Activated naive CD4-positive, alpha-beta T cell treated with anti-CD3 and anti-CD28 coated beads, Interleukin-2, amount 50 U/mL, for 72 hours (primary cell): Measurements from ENCODE around the gene TAOK1. TPM values are rescaled to one million over a fixed set of nuclear protein-coding genes. Genes with fewer than 3 reads are reported as not detected.
A peak's percentile ranks its signal among the peaks of the same experiment; 100 is the strongest.

Source experiments
- ATAC-seq, 2 donors: fragments of 150-1000 bp; cut with Tn5 transposase; 2 replicates each; pipeline ENCODE4 v1.10.0; 2021; ENCODE audit warnings: mild to moderate bottlenecking in 2 of 2, moderate library complexity in 2 of 2
- DNase-seq, 2 donors: peaks; one replicate each; pipeline ENCODE4 v3.0.0; 2021 to 2022; ENCODE audit warnings: low spot score in 2 of 2
- H3K27ac Mint-ChIP-seq, 2 donors: one replicate each; pipeline ENCODE4 v1.8.0; 2022; ENCODE audit warnings: mild to moderate bottlenecking in 2 of 2, mixed read lengths in 2 of 2
- H3K36me3 Mint-ChIP-seq, 2 donors: one replicate each; pipeline ENCODE4 v1.8.0; 2022; ENCODE audit warnings: mixed read lengths in 2 of 2
- H3K9me3 Mint-ChIP-seq, 2 donors: one replicate each; pipeline ENCODE4 v1.8.0; 2022; ENCODE audit warnings: mixed read lengths in 2 of 2
- total RNA-seq, 2 donors: library from RNA; stranded (reverse); gene quantifications; one replicate each; pipeline ENCODE4 v1.2.3, GENCODE V29; 2022

TAOK1 gene
- total RNA-seq, 2 donors from 2014 or later, result 31.6 to 37.9 TPM

- ATAC-seq (peak in 1 of 2 donors; percentile 9), DNase-seq (no peak)
- H3K27ac Mint-ChIP-seq, result peak overlapping the region in 1 of 2 donors; percentile 54
- H3K9me3 Mint-ChIP-seq, result no peaks in the 10 kb centered on the region
- peaks cover 7 to 10% of the 10 kb centered on the region in 2 donors for H3K36me3 Mint-ChIP-seq
These were observed 200.4 kb downstream of the TAOK1 start for GRCh38 chr17:29590411-29591145.

- ATAC-seq (peak; percentile 34 to 36), DNase-seq (peak in 1 of 2 donors; percentile 45)
- H3K27ac Mint-ChIP-seq, result peak overlapping the region in 1 of 2 donors; percentile 44
- peaks cover 7 to 10% of the 10 kb centered on the region in 2 donors for H3K36me3 Mint-ChIP-seq
- H3K9me3 Mint-ChIP-seq, result no peaks in the 10 kb centered on the region
These were observed 201.1 kb downstream of the TAOK1 start for GRCh38 chr17:29591146-29591736.

- Mint-ChIP-seq H3K36me3 (peaks cover 7 to 10% of the 10 kb centered on the region in 2 donors), H3K9me3 (no peaks in the 10 kb centered on the region), H3K27ac (peak overlapping the region in 1 of 2 donors; percentile 44)
- DNase-seq, result peak; percentile 82 to 94
- ATAC-seq, result peak; percentile 44 to 60
These were observed 201.8 kb downstream of the TAOK1 start for GRCh38 chr17:29591737-29592608.

- Mint-ChIP-seq H3K9me3 (no peaks in the 10 kb centered on the region), H3K36me3 (peaks cover 6 to 7% of the 10 kb centered on the region in 2 donors), H3K27ac (peak within 1 kb of the TSS in 1 of 2 donors; percentile 29)
- peak in 1 of 2 donors; percentile 57 for DNase-seq
- peak in 1 of 2 donors; percentile 16 for ATAC-seq
These were observed 202.8 kb downstream of the TAOK1 start, which contains the start of gene ANKRD13B for GRCh38 chr17:29592850-29593551. ANKRD13B (plus strand) TSS chr17:29593132; CDS start chr17:29593622, 490 bp downstream.

- H3K36me3 Mint-ChIP-seq, result no peaks in the 10 kb centered on the region
- H3K27ac Mint-ChIP-seq, result peak overlapping the region in 1 of 2 donors; percentile 29
These were observed 203.7 kb downstream of the TAOK1 start for GRCh38 chr17:29593591-29594518.

GRCh38 chr17:29594519-29595090 lies 204.4 kb downstream of the TAOK1 start:
- H3K9me3 Mint-ChIP-seq, result no peaks in the 10 kb centered on the region
- no peaks in the 10 kb centered on the region for H3K36me3 Mint-ChIP-seq
- no peak for DNase-seq
- ATAC-seq, result no peak
- H3K27ac Mint-ChIP-seq, result no peak overlapping the region

More at GRCh38 chr17:29593591-29594518, 203.7 kb downstream of the TAOK1 start:
- DNase-seq (peak in 1 of 2 donors; percentile 45), ATAC-seq (peak in 1 of 2 donors; percentile 4)
- H3K9me3 Mint-ChIP-seq, result no peaks in the 10 kb centered on the region

- Mint-ChIP-seq H3K9me3 (no peaks in the 10 kb centered on the region), H3K36me3 (no peaks in the 10 kb centered on the region), H3K27ac (no peak overlapping the region)
- DNase-seq (no peak), ATAC-seq (no peak)
These were observed 205.2 kb downstream of the TAOK1 start for GRCh38 chr17:29595107-29595942.

GRCh38 chr17:29595943-29596774 lies 206.0 kb downstream of the TAOK1 start:
- no peak overlapping the region for H3K27ac Mint-ChIP-seq
- ATAC-seq, result no peak
- H3K36me3 Mint-ChIP-seq, result no peaks in the 10 kb centered on the region
- DNase-seq, result no peak
- no peaks in the 10 kb centered on the region for H3K9me3 Mint-ChIP-seq

- Mint-ChIP-seq H3K9me3 (no peaks in the 10 kb centered on the region), H3K36me3 (no peaks in the 10 kb centered on the region), H3K27ac (no peak overlapping the region)
- no peak for DNase-seq
- ATAC-seq, result no peak
These were observed 206.6 kb downstream of the TAOK1 start for GRCh38 chr17:29596811-29597210.

- ATAC-seq, result no peak
- H3K36me3 Mint-ChIP-seq, result no peaks in the 10 kb centered on the region
These were observed 207.4 kb downstream of the TAOK1 start for GRCh38 chr17:29597361-29598172.

More at GRCh38 chr17:29597361-29598172, 207.4 kb downstream of the TAOK1 start:
- no peak overlapping the region for H3K27ac Mint-ChIP-seq
- H3K9me3 Mint-ChIP-seq, result no peaks in the 10 kb centered on the region
- DNase-seq, result no peak
